ENCODE results near the gene AKR1C8.
"Not testable (repeated sequence)": the region's sequence is repeated elsewhere in the genome, so short reads cannot be mapped to it uniquely, and the experiment has no call there.

The AKR1C8 gene

GRCh38 chr10:5184987-5185775, at the start of gene AKR1C8:
Gene AKR1C8, minus strand, starts transcription at chr10:5185150. Its CDS starts 46 bp downstream, at chr10:5185104.
- no peak for TF ChIP-seq CTCF (IDR thresholded peaks at IDR 0.05; ENCODE audit: low read depth, low read length)
- Histone ChIP-seq H3K4me3 (ENCODE audit: low read depth, low read length) (no peak within 1 kb of the TSS), H3K27me3 (ENCODE audit: insufficient read depth, low read depth, severe bottlenecking) (no peaks in the 10 kb centered on the region), H3K36me3 (no peaks in the 10 kb centered on the region), H3K27ac (no peak within 1 kb of the TSS), H3K9me3 (ENCODE audit: severe bottlenecking) (no peaks in the 10 kb centered on the region)
- DNase-seq = no peak

GRCh38 chr10:5234106-5234860, 49.3 kb upstream of the AKR1C8 start:
- Histone ChIP-seq H3K27me3 (ENCODE audit: insufficient read depth, low read depth, severe bottlenecking) (no peaks in the 10 kb centered on the region), H3K27ac (no peak overlapping the region), H3K4me3 (ENCODE audit: low read depth, low read length) (no peak overlapping the region), H3K36me3 (no peaks in the 10 kb centered on the region), H3K9me3 (ENCODE audit: severe bottlenecking) (no peaks in the 10 kb centered on the region)
- DNase-seq = no peak
- no peak for TF ChIP-seq CTCF (IDR thresholded peaks at IDR 0.05; ENCODE audit: low read depth, low read length)

GRCh38 chr10:5233324-5233723, 48.4 kb upstream of the AKR1C8 start:
- no peaks in the 10 kb centered on the region for H3K27me3 ChIP-seq (ENCODE audit: insufficient read depth, low read depth, severe bottlenecking)
- H3K36me3 ChIP-seq = no peaks in the 10 kb centered on the region
- no peak overlapping the region for H3K4me3 ChIP-seq (ENCODE audit: low read depth, low read length)
- no peak for DNase-seq
- H3K9me3 ChIP-seq (ENCODE audit: severe bottlenecking) = no peaks in the 10 kb centered on the region
- no peak for TF ChIP-seq CTCF (IDR thresholded peaks at IDR 0.05; ENCODE audit: low read depth, low read length)
- H3K27ac ChIP-seq = no peak overlapping the region

- no peak for TF ChIP-seq CTCF (IDR thresholded peaks at IDR 0.05; ENCODE audit: low read depth, low read length)
- no peaks in the 10 kb centered on the region for H3K27me3 ChIP-seq (ENCODE audit: insufficient read depth, low read depth, severe bottlenecking)
- no peak for DNase-seq
Observed at GRCh38 chr10:5229019-5229418, 44.1 kb upstream of the AKR1C8 start.

GRCh38 chr10:5222942-5223341, 38.0 kb upstream of the AKR1C8 start:
- H3K4me3 ChIP-seq (ENCODE audit: low read depth, low read length); DNase-seq; H3K9me3 ChIP-seq (ENCODE audit: severe bottlenecking); H3K27ac ChIP-seq; H3K36me3 ChIP-seq; H3K27me3 ChIP-seq (ENCODE audit: insufficient read depth, low read depth, severe bottlenecking): not testable (repeated sequence)

More at GRCh38 chr10:5229019-5229418, 44.1 kb upstream of the AKR1C8 start:
- Histone ChIP-seq H3K4me3 (ENCODE audit: low read depth, low read length) (no peak overlapping the region), H3K27ac (no peak overlapping the region), H3K9me3 (ENCODE audit: severe bottlenecking) (no peaks in the 10 kb centered on the region), H3K36me3 (no peaks in the 10 kb centered on the region)

- DNase-seq = no peak
- Histone ChIP-seq H3K27ac (no peak overlapping the region), H3K4me3 (ENCODE audit: low read depth, low read length) (no peak overlapping the region), H3K9me3 (ENCODE audit: severe bottlenecking) (no peaks in the 10 kb centered on the region), H3K36me3 (no peaks in the 10 kb centered on the region), H3K27me3 (ENCODE audit: insufficient read depth, low read depth, severe bottlenecking) (no peaks in the 10 kb centered on the region)
- TF ChIP-seq CTCF (IDR thresholded peaks at IDR 0.05; ENCODE audit: low read depth, low read length) = no peak
Observed at GRCh38 chr10:5219262-5219661, 34.3 kb upstream of the AKR1C8 start.
